H7 (cell line): Measurements from ENCODE around the gene SBF1. TPM values are rescaled to one million over a fixed set of nuclear protein-coding genes. Genes with fewer than 3 reads are reported as not detected.
"Not testable (repeated sequence)": the region's sequence is repeated elsewhere in the genome, so short reads cannot be mapped to it uniquely, and the experiment has no call there.

Experiments
- DNase-seq: peaks from one replicate; pipeline ENCODE4 v3.0.0; 2012
- H3K27me3 ChIP-seq: 2 replicates; pipeline ENCODE4 v1.6.0; 2011; ENCODE audit warnings: mild to moderate bottlenecking, low read length; ENCODE audit not compliant: control insufficient read depth, insufficient read depth
- H3K36me3 ChIP-seq: replicated peaks from 2 replicates; pipeline ENCODE4 v1.5.1; 2011; ENCODE audit warnings: low read length; ENCODE audit not compliant: control insufficient read depth, insufficient read depth
- H3K4me3 ChIP-seq: 2 replicates; pipeline ENCODE4 v1.5.1; 2011; ENCODE audit warnings: low read depth, mild to moderate bottlenecking, control low read depth, low read length, moderate library complexity; ENCODE audit not compliant: insufficient read depth
- total RNA-seq: library from RNA; depleted of rRNA; stranded (reverse); fragments of >200 nt; shearing (Covaris generic); gene quantifications from 2 replicates; pipeline ENCODE4 v1.2.3, GENCODE V29; 2014; rRNA removed

Gene SBF1
- total RNA-seq, 1 experiment from 2014 or later, result 53.8 TPM

- no peak overlapping the region for H3K4me3 ChIP-seq
- H3K36me3 ChIP-seq, result peaks cover 2% of the 10 kb centered on the region
- H3K27me3 ChIP-seq, result no peaks in the 10 kb centered on the region
- DNase-seq, result no peak
These were observed 68.2 kb downstream of the SBF1 start for GRCh38 chr22:50406416-50407170.

- DNase-seq, result no peak
- no peak overlapping the region for H3K4me3 ChIP-seq
- H3K36me3 ChIP-seq, result peaks cover 5% of the 10 kb centered on the region
- H3K27me3 ChIP-seq, result no peaks in the 10 kb centered on the region
These were observed 71.1 kb downstream of the SBF1 start for GRCh38 chr22:50403701-50404101.

- peaks cover 5% of the 10 kb centered on the region for H3K36me3 ChIP-seq
- no peaks in the 10 kb centered on the region for H3K27me3 ChIP-seq
- DNase-seq, result no peak
- H3K4me3 ChIP-seq, result no peak overlapping the region
These were observed 72.9 kb downstream of the SBF1 start for GRCh38 chr22:50401907-50402306.

GRCh38 chr22:50400931-50401330 is 73.9 kb downstream of the SBF1 start:
- no peak for DNase-seq
- H3K4me3 ChIP-seq, result no peak overlapping the region

GRCh38 chr22:50400406-50400805 is 74.4 kb downstream of the SBF1 start:
- no peak overlapping the region for H3K4me3 ChIP-seq
- DNase-seq, result no peak
- no peaks in the 10 kb centered on the region for H3K27me3 ChIP-seq
- H3K36me3 ChIP-seq, result peaks cover 3% of the 10 kb centered on the region; the same call in 1 of the 2 replicates

More at GRCh38 chr22:50400931-50401330, 73.9 kb downstream of the SBF1 start:
- H3K27me3 ChIP-seq, result no peaks in the 10 kb centered on the region
- peaks cover 3% of the 10 kb centered on the region; the same call in 1 of the 2 replicates for H3K36me3 ChIP-seq

- Histone ChIP-seq H3K27me3 (no peaks in the 10 kb centered on the region), H3K36me3 (peaks cover 5% of the 10 kb centered on the region; the same call in 1 of the 2 replicates), H3K4me3 (no peak overlapping the region)
- DNase-seq, result peak; percentile 89
These were observed 75.0 kb downstream of the SBF1 start for GRCh38 chr22:50399751-50400331.

GRCh38 chr22:50398831-50399648 is 75.8 kb downstream of the SBF1 start:
- Histone ChIP-seq H3K27me3 (no peaks in the 10 kb centered on the region), H3K36me3 (peaks cover 5% of the 10 kb centered on the region), H3K4me3 (no peak overlapping the region)
- no peak for DNase-seq

GRCh38 chr22:50397371-50398060 is 77.3 kb downstream of the SBF1 start:
- not testable (repeated sequence) for H3K4me3 ChIP-seq, DNase-seq, H3K36me3 ChIP-seq, H3K27me3 ChIP-seq

- no peak for DNase-seq
- H3K4me3 ChIP-seq, result no peak overlapping the region
- no peaks in the 10 kb centered on the region for H3K27me3 ChIP-seq
- H3K36me3 ChIP-seq, result peaks cover 8% of the 10 kb centered on the region
These were observed 78.0 kb downstream of the SBF1 start for GRCh38 chr22:50396751-50397370.

Other genes with a start within 250 kb of the SBF1 start
- gene TUBGCP6, start 230.0 kb downstream of the SBF1 start, total RNA-seq, result 24.0 and 31.6 TPM in 2 replicates
- gene HDAC10, start 223.8 kb downstream of the SBF1 start, total RNA-seq, result 15.7 and 22.4 TPM in 2 replicates
- 21.2 and 23.8 TPM in 2 replicates for gene MAPK12, start 213.4 kb downstream of the SBF1 start, total RNA-seq
- gene MAPK11, start 204.7 kb downstream of the SBF1 start, total RNA-seq, result 1.4 and 2.4 TPM in 2 replicates
- gene PLXNB2, start 167.4 kb downstream of the SBF1 start, total RNA-seq, result 33.4 and 39.8 TPM in 2 replicates
- gene DENND6B, start 148.0 kb downstream of the SBF1 start, total RNA-seq, result 0.52 and 1.1 TPM in 2 replicates
- 47.0 and 48.7 TPM in 2 replicates for gene PPP6R2, start 131.7 kb downstream of the SBF1 start, total RNA-seq
- gene ADM2, start 6.5 kb upstream of the SBF1 start, total RNA-seq, result 3.0 and 3.2 TPM in 2 replicates
- not detected in 2 replicates for gene MIOX, start 11.8 kb upstream of the SBF1 start, total RNA-seq
- 19.0 and 28.1 TPM in 2 replicates for gene LMF2, start 32.7 kb upstream of the SBF1 start, total RNA-seq
- gene NCAPH2, start 33.2 kb upstream of the SBF1 start, total RNA-seq, result 74.1 and 86.5 TPM in 2 replicates
- gene SCO2, start 50.6 kb upstream of the SBF1 start, total RNA-seq, result 1.2 TPM in 1 of 2 replicates, not detected in the other
- 0.55 and 1.1 TPM in 2 replicates for gene TYMP, start 55.0 kb upstream of the SBF1 start, total RNA-seq
- gene KLHDC7B, start 70.9 kb upstream of the SBF1 start, total RNA-seq, result not detected in 2 replicates
- gene SYCE3, start 87.9 kb upstream of the SBF1 start, total RNA-seq, result not detected in 2 replicates
- gene CPT1B, start 103.4 kb upstream of the SBF1 start, total RNA-seq, result 24.0 and 27.6 TPM in 2 replicates
- gene CHKB, start 107.8 kb upstream of the SBF1 start, total RNA-seq, result 42.1 and 54.5 TPM in 2 replicates
- 1.7 and 3.4 TPM in 2 replicates for gene MAPK8IP2, start 125.8 kb upstream of the SBF1 start, total RNA-seq
- gene ARSA, start 153.1 kb upstream of the SBF1 start, total RNA-seq, result 9.5 and 11.3 TPM in 2 replicates
- gene SHANK3, start 197.8 kb upstream of the SBF1 start, total RNA-seq, result 1.8 and 2.1 TPM in 2 replicates